ENCODE measurements around the gene BSG. TPM values are rescaled to one million over a fixed set of nuclear protein-coding genes. Genes with fewer than 3 reads are reported as not detected.

Gene BSG
- total and polyA plus RNA-seq, 9 of the 15 experiments (the other 6 are each of a cell fraction or from before 2014, with no cell fraction given), result 4.6 to 495 (median 187) TPM

DNA sequence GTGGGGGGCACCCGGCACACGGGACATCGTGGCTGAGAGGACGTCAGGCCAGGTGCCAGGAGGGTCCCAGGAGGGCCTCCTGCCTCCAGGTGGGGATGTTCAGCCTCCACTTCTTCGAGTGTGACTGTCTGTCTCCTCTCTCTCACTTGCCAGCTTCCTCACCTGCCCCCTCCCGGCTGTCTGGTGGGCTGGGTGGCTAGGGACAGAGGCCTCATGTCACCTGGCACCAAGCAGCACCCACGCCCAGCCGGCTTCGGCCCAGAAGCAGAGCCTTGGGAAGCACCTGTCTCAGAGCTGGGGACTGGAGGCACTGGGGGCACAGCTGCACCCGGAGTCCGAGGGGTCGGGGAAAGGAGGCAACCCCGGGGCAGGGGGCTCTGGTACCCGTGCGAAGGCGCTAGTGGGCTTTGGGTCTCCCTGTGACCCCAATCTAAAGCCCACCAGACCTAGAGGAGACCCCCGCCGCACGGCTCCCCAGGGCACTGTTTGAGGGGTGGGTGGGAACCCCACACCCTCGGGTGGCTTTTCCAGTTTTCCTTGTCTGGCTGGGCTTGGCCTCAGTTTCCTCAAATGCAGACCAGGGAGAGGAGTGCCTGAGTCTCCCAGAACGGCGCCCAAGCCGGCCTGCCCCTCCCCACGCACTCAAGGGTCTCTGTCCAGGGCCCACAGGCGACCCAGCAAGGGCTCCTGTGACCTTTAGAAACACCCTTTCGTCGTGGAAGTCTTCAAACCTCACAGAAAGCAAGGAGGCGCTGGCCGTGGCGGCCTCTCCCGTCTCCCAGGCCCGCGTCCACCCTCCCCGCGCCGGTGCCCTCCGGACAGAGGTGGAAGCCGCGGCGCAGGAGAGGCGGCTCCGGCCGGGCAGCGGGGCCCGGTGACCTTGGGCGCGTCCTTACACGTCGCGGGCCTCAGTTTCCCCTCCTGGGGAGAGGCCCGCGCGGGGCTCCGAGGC lies 16.6 kb downstream of the BSG start (continued):
- TF ChIP-seq, protein P1, sequence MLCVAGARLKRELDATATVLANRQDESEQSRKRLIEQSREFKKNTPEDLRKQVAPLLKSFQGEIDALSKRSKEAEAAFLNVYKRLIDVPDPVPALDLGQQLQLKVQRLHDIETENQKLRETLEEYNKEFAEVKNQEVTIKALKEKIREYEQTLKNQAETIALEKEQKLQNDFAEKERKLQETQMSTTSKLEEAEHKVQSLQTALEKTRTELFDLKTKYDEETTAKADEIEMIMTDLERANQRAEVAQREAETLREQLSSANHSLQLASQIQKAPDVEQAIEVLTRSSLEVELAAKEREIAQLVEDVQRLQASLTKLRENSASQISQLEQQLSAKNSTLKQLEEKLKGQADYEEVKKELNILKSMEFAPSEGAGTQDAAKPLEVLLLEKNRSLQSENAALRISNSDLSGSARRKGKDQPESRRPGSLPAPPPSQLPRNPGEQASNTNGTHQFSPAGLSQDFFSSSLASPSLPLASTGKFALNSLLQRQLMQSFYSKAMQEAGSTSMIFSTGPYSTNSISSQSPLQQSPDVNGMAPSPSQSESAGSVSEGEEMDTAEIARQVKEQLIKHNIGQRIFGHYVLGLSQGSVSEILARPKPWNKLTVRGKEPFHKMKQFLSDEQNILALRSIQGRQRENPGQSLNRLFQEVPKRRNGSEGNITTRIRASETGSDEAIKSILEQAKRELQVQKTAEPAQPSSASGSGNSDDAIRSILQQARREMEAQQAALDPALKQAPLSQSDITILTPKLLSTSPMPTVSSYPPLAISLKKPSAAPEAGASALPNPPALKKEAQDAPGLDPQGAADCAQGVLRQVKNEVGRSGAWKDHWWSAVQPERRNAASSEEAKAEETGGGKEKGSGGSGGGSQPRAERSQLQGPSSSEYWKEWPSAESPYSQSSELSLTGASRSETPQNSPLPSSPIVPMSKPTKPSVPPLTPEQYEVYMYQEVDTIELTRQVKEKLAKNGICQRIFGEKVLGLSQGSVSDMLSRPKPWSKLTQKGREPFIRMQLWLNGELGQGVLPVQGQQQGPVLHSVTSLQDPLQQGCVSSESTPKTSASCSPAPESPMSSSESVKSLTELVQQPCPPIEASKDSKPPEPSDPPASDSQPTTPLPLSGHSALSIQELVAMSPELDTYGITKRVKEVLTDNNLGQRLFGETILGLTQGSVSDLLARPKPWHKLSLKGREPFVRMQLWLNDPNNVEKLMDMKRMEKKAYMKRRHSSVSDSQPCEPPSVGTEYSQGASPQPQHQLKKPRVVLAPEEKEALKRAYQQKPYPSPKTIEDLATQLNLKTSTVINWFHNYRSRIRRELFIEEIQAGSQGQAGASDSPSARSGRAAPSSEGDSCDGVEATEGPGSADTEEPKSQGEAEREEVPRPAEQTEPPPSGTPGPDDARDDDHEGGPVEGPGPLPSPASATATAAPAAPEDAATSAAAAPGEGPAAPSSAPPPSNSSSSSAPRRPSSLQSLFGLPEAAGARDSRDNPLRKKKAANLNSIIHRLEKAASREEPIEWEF (CRISPR knock-in tag; IDR thresholded peaks at IDR 0.05), result no peak
- TF ChIP-seq ZNF778 (CRISPR knock-in tag; IDR thresholded peaks at IDR 0.05) (no peak), SOX6 (IDR thresholded peaks at IDR 0.05) (no peak), ETS2 (tag; IDR thresholded peaks at IDR 0.05; ENCODE audit: borderline replicate concordance, poor library complexity, severe bottlenecking) (no peak), SRSF9 (IDR thresholded peaks at IDR 0.05; ENCODE audit: borderline replicate concordance, low read depth, low read length) (no peak), TAF1 (IDR thresholded peaks at IDR 0.05; ENCODE audit: control insufficient read depth, extremely low read depth, insufficient read depth, low read length, severe bottlenecking) (no peak), TARDBP (IDR thresholded peaks at IDR 0.05) (no peak), ESRRA (IDR thresholded peaks at IDR 0.05; ENCODE audit: borderline replicate concordance, low read depth) (peak; percentile 91), NEUROD1 (IDR thresholded peaks at IDR 0.05; ENCODE audit: borderline replicate concordance, low read depth, low read length, partially characterized antibody) (no peak), HCFC1 (IDR thresholded peaks at IDR 0.05; ENCODE audit: low read depth, low read length) (no peak), ZNF354B (CRISPR knock-in tag; IDR thresholded peaks at IDR 0.05) (no peak), BRD9 (IDR thresholded peaks at IDR 0.05; ENCODE audit: low read depth, partially characterized antibody) (no peak)
- TF ChIP-seq, protein P2, sequence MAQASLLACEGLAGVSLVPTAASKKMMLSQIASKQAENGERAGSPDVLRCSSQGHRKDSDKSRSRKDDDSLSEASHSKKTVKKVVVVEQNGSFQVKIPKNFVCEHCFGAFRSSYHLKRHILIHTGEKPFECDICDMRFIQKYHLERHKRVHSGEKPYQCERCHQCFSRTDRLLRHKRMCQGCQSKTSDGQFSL (CRISPR knock-in tag; IDR thresholded peaks at IDR 0.05), result no peak
- TF ChIP-seq, protein P2 (tag; IDR thresholded peaks at IDR 0.05), result no peak
- TF ChIP-seq, protein P3, sequence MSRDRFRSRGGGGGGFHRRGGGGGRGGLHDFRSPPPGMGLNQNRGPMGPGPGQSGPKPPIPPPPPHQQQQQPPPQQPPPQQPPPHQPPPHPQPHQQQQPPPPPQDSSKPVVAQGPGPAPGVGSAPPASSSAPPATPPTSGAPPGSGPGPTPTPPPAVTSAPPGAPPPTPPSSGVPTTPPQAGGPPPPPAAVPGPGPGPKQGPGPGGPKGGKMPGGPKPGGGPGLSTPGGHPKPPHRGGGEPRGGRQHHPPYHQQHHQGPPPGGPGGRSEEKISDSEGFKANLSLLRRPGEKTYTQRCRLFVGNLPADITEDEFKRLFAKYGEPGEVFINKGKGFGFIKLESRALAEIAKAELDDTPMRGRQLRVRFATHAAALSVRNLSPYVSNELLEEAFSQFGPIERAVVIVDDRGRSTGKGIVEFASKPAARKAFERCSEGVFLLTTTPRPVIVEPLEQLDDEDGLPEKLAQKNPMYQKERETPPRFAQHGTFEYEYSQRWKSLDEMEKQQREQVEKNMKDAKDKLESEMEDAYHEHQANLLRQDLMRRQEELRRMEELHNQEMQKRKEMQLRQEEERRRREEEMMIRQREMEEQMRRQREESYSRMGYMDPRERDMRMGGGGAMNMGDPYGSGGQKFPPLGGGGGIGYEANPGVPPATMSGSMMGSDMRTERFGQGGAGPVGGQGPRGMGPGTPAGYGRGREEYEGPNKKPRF (IDR thresholded peaks at IDR 0.05; ENCODE audit: low read depth, low read length), result no peak
- TF ChIP-seq, protein P4, sequence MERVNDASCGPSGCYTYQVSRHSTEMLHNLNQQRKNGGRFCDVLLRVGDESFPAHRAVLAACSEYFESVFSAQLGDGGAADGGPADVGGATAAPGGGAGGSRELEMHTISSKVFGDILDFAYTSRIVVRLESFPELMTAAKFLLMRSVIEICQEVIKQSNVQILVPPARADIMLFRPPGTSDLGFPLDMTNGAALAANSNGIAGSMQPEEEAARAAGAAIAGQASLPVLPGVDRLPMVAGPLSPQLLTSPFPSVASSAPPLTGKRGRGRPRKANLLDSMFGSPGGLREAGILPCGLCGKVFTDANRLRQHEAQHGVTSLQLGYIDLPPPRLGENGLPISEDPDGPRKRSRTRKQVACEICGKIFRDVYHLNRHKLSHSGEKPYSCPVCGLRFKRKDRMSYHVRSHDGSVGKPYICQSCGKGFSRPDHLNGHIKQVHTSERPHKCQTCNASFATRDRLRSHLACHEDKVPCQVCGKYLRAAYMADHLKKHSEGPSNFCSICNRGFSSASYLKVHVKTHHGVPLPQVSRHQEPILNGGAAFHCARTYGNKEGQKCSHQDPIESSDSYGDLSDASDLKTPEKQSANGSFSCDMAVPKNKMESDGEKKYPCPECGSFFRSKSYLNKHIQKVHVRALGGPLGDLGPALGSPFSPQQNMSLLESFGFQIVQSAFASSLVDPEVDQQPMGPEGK (CRISPR knock-in tag; IDR thresholded peaks at IDR 0.05; ENCODE audit: borderline replicate concordance), result no peak
